Erythroblast (primary cell): ENCODE data around the gene RSPRY1.

Source experiments
- GATA1 ChIP-seq: IDR thresholded peaks from 2 replicates; pipeline ENCODE4 v1.6.1; 2011; ENCODE audit warnings: low read depth, mild to moderate bottlenecking, control low read depth, low read length, moderate library complexity
- POLR2A ChIP-seq: IDR thresholded peaks from 2 replicates; pipeline ENCODE4 v1.6.1; 2011; ENCODE audit warnings: mild to moderate bottlenecking, low read length

- no peak for TF ChIP-seq POLR2A
- no peak for TF ChIP-seq GATA1
Observed at GRCh38 chr16:57283214-57283958, 97.3 kb downstream of the RSPRY1 start.
